Epidermal melanocyte (primary cell): ENCODE results near the gene MMRN2.
"Not testable (repeated sequence)": the region's sequence is repeated elsewhere in the genome, so short reads cannot be mapped to it uniquely, and the experiment has no call there.

ENCODE experiments used
- DNase-seq: peaks from one replicate; pipeline ENCODE4 v3.0.0; 2011; ENCODE audit warnings: low spot score; ENCODE audit not compliant: insufficient read length

Gene MMRN2

DNA sequence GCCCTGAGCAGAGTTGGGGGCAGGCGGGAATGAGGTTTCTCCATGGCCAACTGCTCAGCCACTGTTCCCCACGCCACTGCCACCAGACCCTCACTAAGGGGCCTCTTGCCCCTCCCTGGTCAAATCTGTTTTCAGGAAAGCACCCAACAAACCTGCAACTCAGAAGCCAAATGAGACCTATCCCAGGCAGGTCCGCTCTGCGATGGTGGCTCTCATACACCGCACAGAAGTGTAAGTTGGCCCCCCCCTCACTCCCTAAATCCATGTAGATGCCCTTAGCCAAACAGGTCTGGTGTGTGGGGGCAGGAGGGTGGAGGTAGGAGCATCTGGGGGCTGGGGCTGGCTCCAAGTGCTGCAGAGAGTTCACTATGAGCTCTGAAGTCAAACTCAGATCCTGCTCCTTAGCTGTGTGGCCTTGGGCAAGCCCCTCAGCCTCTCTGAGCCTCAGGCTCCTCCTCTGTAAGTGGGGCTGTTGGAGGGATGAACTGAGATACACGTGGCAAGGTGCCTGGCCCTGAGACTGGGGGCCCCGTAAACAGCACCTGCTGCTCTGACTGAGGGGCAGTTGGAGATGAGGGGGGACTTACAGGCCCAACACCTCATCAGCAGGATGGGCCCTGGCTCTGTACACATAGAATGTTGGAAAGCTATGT is 1.1 kb downstream of the MMRN2 start:
- DNase-seq = no peak

DNA sequence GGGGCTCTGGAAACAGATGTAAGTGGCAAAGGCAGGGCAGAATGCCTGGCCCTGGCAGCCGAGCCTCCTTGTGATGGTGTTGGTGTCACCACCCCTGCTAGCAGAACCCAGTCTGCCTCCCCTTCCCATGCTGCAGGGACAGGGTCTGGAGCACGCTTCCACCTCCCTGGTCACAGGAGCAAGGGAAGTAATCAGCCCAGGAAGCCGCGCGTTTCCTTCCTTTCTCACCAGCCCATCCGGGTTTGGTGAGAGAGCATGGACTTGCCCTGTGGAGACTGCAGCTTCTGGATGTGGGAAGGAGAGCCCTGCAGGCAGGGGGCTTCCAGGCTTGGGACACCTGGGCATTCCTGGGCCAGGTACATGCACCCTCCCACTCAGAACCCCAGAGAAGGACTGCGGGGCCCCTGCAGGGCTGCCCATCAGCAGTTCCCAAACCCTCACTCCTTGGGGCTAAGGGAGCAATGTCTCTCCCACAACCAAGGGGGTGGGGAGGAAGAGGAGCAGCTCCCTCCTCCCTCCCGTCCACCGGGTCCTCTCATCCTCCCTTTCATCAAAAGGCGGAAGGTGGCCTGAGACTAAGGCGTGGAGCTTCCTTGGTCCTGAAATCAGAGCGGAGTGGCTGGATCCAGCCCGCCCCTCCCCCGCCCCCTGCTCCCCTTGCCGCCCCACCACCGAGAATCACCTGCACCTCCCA is 1.8 kb downstream of the MMRN2 start:
- no peak for DNase-seq

DNA sequence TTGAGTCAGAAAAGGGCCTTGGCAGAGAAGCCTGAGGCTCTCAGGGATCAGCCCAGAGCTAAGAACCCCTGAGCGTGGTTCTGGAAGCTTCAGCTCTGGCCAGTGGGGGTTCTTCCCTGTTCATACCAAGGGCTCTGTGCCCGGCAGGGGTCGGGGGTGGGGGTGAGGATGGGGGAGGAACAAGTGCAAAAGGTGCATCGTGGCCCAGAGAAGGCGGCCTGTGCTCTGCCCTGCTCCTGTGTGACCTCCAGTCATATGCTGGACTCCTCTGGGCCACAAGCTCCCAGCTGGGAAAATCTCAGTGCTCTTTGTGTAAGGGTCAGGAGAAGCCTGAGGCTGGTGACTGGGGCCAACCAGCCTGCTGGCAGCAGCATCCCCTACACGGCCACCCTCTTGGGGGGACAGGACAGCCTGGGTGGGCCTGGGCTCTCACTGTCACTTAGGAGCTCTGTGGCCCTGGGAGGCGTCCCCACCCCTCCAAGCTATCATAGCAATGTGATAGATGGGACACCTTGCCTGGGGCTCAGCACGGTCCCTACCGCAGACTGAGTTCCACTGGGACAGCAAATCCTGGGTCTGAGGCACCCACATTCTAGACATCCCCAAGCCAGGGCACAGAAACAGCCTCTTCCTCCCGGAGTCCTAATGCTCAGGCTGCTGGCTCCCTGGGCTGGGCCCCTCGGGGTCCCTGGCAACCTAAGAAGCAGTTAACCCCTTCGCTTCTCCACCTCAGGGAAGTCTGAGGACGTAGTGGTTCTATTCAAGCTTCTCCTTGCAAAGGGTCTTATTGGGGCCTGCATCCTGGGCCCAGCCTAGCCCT is 2.5 kb downstream of the MMRN2 start:
- no peak for DNase-seq

DNA sequence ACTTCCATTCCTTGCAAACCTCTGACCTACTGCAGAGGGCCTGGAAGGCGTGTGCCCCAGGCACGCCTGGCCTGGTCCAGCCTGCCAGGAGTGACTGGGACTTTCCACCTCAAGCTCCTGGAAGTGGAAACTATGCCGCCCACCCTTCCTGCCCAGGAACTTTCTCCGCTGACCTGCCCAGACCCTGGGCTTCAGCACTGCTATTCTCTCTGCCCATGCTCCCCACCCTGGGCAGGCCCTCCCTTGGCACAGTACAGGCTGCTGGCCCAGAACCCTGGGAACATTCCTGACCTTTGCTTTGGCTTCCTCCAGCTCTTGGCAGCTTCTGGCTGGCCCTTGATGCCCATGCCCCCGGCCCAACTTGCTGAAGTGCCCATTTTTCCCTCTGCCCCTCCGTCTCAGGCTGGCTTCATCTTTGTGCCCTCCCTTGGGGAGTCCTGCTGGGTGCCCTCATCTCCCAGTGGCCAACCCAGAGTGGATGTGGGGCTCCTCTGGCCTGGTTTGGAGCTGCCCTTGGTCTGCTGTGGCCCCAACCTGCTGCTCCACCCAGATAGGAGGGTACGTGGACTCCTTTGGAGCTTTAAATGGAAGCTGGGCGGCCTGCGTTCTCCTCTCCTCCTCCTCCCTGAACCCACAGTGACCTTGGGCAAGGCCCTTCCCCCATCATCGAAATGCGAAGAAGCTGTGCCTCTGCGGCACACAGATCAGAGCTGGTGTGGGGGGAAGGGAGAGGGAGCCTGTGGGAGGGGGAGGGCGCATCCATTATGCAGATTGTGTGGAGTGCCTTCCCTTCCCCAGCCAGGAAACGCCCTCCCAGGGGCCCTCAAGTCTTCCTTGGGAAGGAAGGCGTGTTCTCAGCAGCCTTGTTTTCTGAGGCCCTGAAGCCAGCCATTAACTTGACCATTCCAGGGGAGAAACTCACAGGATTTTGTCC is 3.4 kb downstream of the MMRN2 start:
- DNase-seq = no peak

GRCh38 chr10:86952697-86953096 is 4.7 kb downstream of the MMRN2 start:
- DNase-seq = not testable (repeated sequence)

GRCh38 chr10:86952106-86952505 is 5.3 kb downstream of the MMRN2 start:
- no peak for DNase-seq

DNA sequence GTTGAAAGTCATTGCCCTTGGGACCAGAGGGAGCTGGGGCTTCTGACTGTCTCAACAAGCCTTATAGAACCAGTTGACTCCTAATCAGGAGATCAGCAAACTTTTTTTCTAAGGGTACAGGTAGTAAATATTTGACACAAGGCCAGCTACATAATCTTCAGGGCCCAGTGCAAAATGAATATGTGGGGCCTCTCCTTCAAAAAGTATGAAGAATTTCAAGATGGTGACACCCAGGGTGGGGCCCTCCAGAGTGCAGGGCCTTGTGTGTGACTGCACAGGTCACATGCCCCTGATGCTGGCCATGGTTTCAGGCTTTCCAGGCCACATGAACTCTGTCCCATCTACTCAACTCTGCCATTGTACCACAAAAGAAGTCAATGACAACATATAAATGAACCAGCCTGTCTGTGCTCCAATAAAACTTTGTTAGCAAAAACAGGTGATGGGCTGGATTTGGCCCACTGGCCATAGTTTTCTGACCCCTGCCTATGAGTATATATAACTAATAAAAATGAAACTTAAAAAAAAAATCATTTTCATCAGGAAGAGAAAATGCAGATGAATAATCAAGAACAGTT is 6.1 kb downstream of the MMRN2 start:
- DNase-seq = no peak

DNA sequence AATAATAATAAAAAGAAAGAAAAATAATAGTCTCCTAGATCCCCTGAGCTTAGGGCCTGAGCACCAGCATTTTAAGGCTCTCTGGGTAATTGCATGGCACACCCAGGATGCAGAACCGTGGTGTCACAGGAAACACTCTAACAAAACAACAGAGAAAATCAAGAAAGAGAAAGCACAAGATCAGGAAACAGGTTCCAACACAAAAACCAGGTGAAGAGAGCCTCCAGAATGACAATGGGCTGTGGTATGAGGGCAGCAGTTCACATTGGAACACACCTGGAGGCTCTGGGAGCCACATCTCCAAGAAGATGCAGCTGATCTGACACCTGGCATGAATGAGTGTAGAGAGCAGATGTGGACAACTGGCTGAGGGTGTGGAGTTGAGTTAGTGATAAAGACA is 7.1 kb downstream of the MMRN2 start:
- DNase-seq = no peak

DNA sequence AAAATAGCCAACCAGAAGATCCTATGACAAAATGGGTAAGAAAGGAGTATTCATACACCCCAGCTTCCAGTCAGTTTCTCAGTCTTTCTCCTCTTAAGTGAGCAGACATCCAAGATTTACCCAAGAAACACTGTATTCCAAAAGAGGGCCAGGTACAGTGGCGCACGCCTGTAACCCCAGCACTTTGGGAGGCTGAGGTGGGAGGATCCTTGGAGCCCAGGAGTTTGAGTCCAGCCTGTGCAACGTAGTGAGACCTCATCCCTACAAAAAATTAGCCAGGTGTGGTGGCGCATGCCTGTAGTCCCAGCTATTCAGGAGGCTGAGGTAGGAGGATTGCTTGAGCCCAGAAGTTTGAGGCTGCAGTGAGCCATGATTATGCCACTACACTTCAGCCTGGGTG is 9.6 kb downstream of the MMRN2 start:
- not testable (repeated sequence) for DNase-seq

DNA sequence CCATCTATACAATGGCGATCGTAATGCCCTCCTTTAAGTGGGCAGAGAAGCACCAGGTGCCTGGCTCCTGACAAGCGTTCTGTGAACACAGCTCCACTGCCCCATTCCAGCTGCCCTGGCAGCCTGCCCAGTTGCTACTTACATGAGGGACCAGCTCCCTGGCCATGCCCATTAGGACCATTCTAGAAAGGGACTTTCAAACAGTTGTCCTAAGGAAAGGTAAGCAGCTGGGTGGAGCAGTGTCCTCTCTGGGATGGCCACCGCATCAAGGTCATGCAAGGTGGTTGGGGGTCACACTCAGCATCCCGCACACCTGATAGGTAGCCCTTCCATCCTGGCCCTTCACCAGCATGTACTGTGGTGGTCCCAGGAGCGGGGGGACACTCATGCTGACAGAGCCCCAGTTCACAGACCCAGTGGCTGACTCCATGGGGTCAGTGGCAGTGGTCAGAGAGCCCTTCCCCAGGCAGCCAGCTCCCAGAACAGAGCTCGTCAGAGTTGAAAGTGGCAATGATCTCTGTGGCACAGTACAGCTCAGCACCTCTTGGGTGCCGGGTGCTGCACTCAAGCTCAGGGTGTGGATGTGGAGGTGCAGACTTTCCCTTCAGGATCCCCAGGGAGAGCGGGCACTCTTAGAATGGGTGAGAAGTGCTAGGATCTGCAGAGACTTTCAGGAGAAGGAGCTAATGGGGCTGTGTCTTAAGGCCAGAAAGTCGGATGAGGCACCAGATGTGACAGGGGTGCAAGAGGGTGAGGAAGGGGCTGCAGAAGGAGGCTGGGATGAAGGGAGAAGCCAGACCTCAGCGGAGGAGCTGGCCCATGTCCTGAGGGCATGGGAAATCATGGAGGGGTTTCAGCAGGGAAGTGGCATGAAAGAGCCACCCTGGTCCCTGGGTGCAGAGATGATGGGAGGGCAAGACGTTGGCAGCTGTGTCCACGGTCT is 10.9 kb downstream of the MMRN2 start:
- no peak for DNase-seq

GRCh38 chr10:86945361-86946212 is 11.8 kb downstream of the MMRN2 start:
- DNase-seq = no peak

GRCh38 chr10:86944907-86945306 is 12.5 kb downstream of the MMRN2 start:
- no peak for DNase-seq

DNA sequence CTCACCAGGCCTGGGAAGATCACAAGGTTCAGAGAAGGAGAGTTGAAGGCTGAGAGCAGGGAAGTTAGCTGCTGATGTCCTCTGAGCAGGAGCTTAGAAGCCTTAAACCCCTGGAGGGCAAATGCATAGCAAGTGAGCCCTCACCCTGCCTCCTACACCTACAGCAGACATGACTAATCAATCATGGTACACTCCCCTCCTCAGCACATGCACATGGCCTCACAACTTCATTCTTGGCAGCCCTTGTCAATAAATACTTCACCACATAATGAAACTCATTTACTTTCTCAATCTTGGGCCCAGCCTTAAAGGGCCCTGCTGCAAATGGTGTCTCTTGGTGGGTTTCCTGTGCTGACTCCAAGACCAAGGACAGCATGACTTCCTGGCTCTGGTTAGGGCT is 12.9 kb downstream of the MMRN2 start:
- DNase-seq = no peak

- no peak for DNase-seq
These were observed 13.4 kb downstream of the MMRN2 start for GRCh38 chr10:86944031-86944419.

DNA sequence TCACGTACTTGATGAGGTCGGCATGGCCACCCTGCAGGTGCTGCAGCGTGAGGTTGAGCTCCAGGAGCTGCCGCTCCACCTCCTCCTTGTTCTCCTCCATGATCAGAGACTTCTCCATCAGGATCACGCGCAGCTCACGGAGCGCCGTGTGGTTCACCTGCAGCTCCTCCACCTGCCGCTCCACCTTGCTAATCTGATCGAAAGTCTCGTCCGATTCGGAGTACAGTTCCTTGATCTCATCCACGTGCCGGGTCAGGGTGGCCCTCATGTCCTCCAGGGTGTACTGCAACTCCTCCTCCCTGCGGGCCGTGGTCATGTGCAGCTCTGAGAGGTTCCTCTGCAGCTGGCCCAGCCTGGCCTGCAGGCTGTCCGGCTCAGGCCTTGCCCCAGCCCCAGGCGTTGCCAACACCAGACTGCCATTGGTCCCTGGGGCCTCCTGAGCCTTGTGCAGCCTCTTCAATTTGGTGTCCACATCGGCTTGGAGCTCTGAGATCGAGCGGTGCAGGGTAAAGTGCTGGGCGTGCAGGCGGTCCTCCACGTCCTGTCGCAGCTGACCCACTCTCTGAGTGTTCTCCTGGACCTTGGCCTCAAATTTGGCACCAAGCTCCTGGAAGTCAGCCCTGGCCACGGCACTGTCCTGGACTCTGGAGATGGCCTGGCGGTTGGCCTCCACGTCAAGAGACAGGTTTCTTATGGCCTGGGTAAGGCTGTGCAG is 13.9 kb downstream of the MMRN2 start:
- no peak for DNase-seq

DNA sequence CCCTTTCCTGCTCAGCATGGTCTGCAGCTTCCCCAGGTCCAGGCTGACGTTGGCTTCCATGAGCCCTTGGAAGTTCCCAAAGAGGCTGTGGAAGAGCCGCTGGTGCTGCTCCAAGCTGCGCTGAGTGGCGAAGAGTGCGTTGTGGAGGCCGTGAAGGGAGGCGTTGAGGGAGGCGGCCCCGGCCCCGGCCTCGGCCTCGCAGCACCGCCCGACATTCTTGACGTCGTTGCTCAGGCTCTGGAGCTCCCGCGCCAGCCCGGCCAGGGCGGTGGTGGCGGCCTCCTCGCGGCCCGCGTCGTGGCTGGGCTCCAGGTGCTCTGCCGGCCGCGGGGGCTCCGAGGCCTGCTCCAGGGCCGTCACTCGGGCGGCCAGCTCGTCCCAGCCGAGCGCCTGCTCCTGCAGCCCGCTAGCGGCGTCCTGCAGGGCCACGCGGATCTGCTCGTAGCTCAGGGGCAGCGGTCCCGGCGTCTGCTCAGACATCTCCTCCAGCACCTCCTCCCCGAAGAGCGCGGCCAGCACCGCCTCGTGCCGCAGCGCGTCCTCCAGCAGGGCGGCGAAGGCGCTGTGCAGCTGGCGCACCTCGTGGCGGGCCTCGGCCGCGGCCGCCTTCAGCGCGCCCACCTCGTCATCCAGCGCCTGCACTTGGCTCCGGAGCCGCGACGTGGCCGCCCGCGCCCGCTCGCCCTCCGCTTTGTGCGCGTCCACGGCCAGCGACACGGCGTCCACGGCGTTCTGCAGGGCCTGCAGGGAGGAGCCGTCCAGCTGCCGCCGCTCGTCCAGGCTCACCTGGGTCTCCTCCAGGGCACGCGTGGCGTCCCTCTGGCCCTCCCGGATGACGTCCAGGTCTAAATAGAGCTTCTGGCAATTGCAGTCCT is 14.7 kb downstream of the MMRN2 start:
- no peak for DNase-seq

DNA sequence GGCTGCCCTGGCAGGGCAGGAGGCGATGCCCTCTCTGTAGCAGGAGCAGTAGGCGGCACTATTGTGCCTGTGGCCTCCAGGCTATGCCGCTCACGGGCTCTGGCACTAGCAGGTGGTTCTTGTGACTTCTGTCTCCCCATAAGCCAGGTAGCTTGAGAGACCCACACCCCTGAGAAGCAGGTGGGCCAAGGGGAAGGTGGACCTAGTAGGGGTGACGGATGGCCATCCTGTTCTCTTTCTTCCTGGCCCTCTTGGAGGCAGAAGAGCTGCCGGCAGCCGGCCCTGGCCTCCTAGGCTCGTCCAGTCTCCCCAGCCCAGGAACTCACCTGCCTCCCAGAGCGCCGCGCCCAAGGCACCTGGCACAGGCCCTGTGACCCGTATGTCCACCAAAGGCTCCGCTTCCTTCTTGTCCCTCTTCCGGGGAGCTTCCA is 15.4 kb downstream of the MMRN2 start:
- no peak for DNase-seq
